ENCODE data around the gene ITPR1. TPM values are rescaled to one million over a fixed set of nuclear protein-coding genes. Genes with fewer than 3 reads are reported as not detected.

The ITPR1 gene
- total and polyA plus RNA-seq, 8 donors: 34.8 to 57.3 (median 42.0) TPM

DNA sequence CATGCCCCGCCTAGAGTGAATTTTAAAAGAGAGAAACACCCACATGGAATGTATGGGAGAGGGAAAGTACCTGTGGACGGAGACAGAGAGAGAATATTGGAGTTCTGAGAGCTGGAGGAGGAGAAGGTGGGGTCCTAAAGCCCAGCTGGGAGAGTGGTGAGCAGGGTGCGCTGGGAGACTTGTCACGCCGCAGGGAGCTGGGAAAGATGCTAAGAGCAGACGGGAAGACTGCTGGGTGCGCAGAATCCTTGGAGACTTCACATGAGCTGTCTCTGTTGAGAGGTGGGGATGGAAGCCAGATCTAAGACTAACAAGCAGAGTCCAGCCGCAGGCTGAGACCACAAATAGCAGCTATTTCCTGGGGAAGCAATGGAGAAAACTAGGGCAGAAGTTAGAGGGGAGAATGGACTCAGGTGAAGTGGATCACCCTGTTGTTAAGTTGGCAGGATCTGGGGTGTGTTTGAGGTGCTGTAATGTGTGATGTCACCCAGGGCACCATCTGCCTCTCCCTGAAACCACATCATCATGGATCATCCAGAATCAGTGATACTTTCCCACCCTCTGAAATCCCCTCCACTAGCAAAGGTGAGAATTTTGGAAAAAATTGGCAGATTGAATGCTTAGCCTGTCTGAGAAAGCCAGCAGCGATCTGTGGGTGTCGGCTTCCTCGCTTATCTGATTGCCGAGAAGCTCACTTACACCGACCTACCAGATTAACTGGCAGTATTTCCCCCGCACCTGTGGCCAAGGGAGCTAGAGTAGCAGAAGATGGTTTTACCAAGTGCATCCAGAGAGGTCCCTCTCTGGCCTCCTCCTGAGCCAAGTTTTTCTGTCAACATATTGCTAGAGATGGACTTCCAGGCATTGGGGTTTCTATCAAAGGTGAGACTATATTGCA, 311.3 kb downstream of the ITPR1 start:
- no peaks in the 10 kb centered on the region for H3K9me3 ChIP-seq
- H3K4me3 ChIP-seq: no peak overlapping the region
- DNase-seq (no peak), ATAC-seq (no peak)
- no peaks in the 10 kb centered on the region for H3K27me3 ChIP-seq
- intact Hi-C loops (cut with DNase I): no loop called here
- peaks cover 0 to 9% of the 10 kb centered on the region in 2 donors for H3K36me3 ChIP-seq
- H3K27ac ChIP-seq: no peak overlapping the region
- TF ChIP-seq, protein P1, sequence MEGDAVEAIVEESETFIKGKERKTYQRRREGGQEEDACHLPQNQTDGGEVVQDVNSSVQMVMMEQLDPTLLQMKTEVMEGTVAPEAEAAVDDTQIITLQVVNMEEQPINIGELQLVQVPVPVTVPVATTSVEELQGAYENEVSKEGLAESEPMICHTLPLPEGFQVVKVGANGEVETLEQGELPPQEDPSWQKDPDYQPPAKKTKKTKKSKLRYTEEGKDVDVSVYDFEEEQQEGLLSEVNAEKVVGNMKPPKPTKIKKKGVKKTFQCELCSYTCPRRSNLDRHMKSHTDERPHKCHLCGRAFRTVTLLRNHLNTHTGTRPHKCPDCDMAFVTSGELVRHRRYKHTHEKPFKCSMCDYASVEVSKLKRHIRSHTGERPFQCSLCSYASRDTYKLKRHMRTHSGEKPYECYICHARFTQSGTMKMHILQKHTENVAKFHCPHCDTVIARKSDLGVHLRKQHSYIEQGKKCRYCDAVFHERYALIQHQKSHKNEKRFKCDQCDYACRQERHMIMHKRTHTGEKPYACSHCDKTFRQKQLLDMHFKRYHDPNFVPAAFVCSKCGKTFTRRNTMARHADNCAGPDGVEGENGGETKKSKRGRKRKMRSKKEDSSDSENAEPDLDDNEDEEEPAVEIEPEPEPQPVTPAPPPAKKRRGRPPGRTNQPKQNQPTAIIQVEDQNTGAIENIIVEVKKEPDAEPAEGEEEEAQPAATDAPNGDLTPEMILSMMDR (IDR thresholded peaks at IDR 0.05): no peak
- no peaks in the 10 kb centered on the region for H3K4me1 ChIP-seq

DNA sequence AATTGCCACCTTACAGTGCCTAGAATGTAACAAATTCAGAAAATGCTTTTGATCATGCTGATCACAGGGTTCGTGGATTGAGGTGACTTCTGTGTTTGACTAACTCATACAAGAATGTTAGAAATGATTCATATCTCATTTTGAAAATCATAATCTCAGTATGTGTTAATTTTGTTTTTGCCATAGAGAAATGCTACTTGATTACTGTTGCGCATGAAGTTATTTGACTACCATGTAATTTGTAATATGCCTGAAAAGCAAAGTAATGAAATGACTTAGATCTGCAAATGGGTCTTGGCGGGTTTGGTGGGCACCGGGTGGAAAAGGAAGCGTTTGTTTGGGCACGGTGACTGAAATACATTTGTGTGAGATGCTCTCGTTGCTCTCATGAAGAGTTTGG, 312.5 kb downstream of the ITPR1 start:
- Histone ChIP-seq H3K36me3 (peaks cover 0 to 9% of the 10 kb centered on the region in 2 donors), H3K4me3 (no peak overlapping the region), H3K4me1 (no peaks in the 10 kb centered on the region), H3K27ac (no peak overlapping the region), H3K9me3 (no peaks in the 10 kb centered on the region), H3K27me3 (no peaks in the 10 kb centered on the region)
- TF ChIP-seq, protein P1 (IDR thresholded peaks at IDR 0.05): no peak
- DNase-seq (no peak), ATAC-seq (no peak)
- intact Hi-C loops (cut with DNase I): no loop called here

DNA sequence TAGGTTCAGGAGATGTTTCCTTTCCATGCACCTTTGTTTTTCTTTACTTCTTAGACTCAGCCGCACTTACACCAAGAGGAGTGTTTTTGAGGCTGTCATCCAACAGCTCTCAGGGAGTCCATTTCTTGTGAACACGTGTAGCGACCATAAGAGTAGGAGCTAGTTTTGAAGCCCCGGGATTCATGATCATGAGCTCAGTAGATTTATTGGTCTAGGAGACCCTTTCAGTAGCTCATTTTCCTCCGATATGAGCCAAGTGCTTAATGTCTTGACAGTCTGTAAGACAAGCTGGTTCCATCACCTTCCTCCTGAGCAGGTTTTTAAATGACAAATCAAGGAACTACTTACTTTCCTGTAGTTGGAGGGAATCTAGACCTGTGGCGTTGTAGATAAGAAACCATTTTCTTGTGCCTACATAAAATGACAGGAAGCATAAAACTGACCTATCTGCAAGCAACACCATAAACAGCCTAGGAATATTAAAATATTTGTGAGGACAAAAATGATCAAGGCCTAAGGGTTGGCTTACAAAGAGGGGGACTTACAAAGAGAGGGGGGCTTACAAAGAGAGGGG, 313.5 kb downstream of the ITPR1 start:
- Histone ChIP-seq H3K36me3 (peaks cover 0 to 9% of the 10 kb centered on the region in 2 donors), H3K4me3 (no peak overlapping the region), H3K9me3 (no peaks in the 10 kb centered on the region), H3K27ac (no peak overlapping the region), H3K27me3 (no peaks in the 10 kb centered on the region), H3K4me1 (no peaks in the 10 kb centered on the region)
- intact Hi-C loops (cut with DNase I): no loop called here
- ATAC-seq: no peak
- DNase-seq: no peak
- TF ChIP-seq, protein P1 (IDR thresholded peaks at IDR 0.05): no peak

DNA sequence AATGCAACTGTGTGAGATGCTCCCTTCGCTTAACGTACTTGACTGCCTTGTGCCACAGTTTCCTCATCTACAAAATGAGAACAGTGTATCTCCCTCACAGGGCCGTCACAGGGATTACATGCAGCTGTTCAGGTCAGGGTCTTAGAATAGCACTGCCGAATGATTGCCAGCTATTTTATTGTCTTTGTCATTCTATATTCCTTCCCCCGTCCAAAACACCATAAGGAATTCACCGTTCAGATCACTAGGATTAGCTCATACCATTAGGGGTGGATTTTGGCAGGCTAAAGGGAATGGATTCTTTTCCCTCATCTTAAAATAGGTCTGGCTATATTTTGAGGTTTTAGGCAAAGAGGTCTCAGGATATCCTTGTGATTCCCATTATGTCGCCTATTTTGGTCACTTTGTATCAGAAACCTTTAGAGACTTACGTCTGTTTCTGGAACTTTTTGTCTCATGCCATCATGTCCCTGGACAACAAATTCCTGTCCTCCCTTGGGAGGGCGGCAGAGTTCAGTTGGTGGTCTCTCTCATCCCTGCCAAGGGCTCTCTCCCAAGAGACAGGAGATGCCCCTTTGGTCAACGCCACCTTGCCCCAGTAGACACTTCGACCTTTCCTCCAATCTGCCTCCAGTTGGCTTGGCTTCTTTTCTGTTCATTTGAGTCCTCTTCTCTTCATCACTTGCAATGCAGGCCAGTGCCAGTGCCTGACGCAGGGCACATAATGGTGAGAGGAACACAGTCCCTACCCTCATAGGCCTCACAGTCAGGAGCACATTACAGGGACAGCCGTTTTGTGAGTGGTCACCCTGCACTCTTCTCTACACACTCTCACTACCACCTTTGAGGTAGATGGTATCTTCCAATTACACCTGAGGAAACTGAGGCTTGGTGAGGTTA, 314.5 kb downstream of the ITPR1 start:
- intact Hi-C loops (cut with DNase I): no loop called here
- Histone ChIP-seq H3K27me3 (no peaks in the 10 kb centered on the region), H3K36me3 (peaks cover 0 to 9% of the 10 kb centered on the region in 2 donors), H3K4me3 (no peak overlapping the region), H3K9me3 (no peaks in the 10 kb centered on the region), H3K4me1 (no peaks in the 10 kb centered on the region), H3K27ac (no peak overlapping the region)
- DNase-seq: no peak
- ATAC-seq: no peak
- TF ChIP-seq, protein P1 (IDR thresholded peaks at IDR 0.05): no peak

All from left lung (tissue), 10 donors.